Heart left ventricle (tissue), 13 donors: ENCODE results near the gene CAGE1.

Experiments used
- POLR2A ChIP-seq, 2 donors: fragments of 450-650 bp; IDR thresholded peaks; one replicate each; pipeline ENCODE4 v1.6.1; 2017; ENCODE audit warnings: antibody characterized with exemption in 2 of 2, mild to moderate bottlenecking in 2 of 2, moderate library complexity in 2 of 2
- TF ChIP-seq, protein P1 (sequence below), 12 donors: fragments of 200-600 bp; sonication (generic) in 4 of 12; IDR thresholded peaks; one replicate each; pipeline versions ENCODE4 v1.5.0 to v1.8.0; 2018 to 2022; ENCODE audit warnings: antibody characterized with exemption in 12 of 12, mild to moderate bottlenecking in 5 of 12
- donor health status: ischemic (EF 13 %, LVEDD 7.1; RV severe dilation, severe dysfunction).
- donor health status: DM: no; HTN: yes; CAD: no.
- donor health status: DM: no; HTN: no; CAD: no.
- donor health status: ischemic (EF 25% LVEDD 6.9; RV normal size, moderate dysfunction).
- donor health status: ischemic (EF 25% LVEDD 5.7; RV mildly dilated, moderate dysfunction).
- donor health status: ischemic (EF 35%, LVEDD 5.7; RV mildly dilated, moderate dysfunction).
- donor health status: nonischemic (EF 11% LVEDD 7.7; RV severe dilation, severe dysfunction).
- donor health status: DM: yes; HTN: yes; CAD: no.
- donor health status: PGD.
- donor health status: ischemic (EF 29% LVEDD 5.4; RV normal size, mild dysfunction).
- donor health status: nonischemic (EF 23%, LVEDD 6.1; RV moderate dilation, normal function).

GRCh38 chr6:7311917-7312615 lies 77.5 kb downstream of the CAGE1 start:
- TF ChIP-seq POLR2A (IDR thresholded peaks at IDR 0.05), result no peak
- TF ChIP-seq, protein P1, sequence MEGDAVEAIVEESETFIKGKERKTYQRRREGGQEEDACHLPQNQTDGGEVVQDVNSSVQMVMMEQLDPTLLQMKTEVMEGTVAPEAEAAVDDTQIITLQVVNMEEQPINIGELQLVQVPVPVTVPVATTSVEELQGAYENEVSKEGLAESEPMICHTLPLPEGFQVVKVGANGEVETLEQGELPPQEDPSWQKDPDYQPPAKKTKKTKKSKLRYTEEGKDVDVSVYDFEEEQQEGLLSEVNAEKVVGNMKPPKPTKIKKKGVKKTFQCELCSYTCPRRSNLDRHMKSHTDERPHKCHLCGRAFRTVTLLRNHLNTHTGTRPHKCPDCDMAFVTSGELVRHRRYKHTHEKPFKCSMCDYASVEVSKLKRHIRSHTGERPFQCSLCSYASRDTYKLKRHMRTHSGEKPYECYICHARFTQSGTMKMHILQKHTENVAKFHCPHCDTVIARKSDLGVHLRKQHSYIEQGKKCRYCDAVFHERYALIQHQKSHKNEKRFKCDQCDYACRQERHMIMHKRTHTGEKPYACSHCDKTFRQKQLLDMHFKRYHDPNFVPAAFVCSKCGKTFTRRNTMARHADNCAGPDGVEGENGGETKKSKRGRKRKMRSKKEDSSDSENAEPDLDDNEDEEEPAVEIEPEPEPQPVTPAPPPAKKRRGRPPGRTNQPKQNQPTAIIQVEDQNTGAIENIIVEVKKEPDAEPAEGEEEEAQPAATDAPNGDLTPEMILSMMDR (IDR thresholded peaks at IDR 0.05), result no peak
